MM.1S (cell line): Measurements from ENCODE around the gene FAM3B.

Experiments used
- CTCF ChIP-seq: fragments of 300-600 bp; sonication (generic); IDR thresholded peaks from 2 replicates; pipeline ENCODE4 v1.5.1; 2016; ENCODE audit warnings: antibody characterized with exemption, low read length, mixed read lengths
- EZH2 ChIP-seq: fragments of 300-600 bp; sonication (generic); optimal IDR thresholded peaks from 2 replicates; pipeline ENCODE3; 2017; ENCODE audit warnings: low read depth, mild to moderate bottlenecking, antibody characterized with exemption, low read length, mixed read lengths
- EZH2phosphoT487 ChIP-seq: fragments of 300-600 bp; sonication (generic); IDR thresholded peaks from 2 replicates; pipeline ENCODE4 v1.6.1; 2018; ENCODE audit warnings: antibody characterized with exemption, low read length

- TF ChIP-seq CTCF (no peak), EZH2 (no peak), EZH2phosphoT487 (no peak)
Observed at GRCh38 chr21:41367301-41367944, 50.8 kb downstream of the FAM3B start.
